ENCODE measurements around the gene SNED1.

DNA sequence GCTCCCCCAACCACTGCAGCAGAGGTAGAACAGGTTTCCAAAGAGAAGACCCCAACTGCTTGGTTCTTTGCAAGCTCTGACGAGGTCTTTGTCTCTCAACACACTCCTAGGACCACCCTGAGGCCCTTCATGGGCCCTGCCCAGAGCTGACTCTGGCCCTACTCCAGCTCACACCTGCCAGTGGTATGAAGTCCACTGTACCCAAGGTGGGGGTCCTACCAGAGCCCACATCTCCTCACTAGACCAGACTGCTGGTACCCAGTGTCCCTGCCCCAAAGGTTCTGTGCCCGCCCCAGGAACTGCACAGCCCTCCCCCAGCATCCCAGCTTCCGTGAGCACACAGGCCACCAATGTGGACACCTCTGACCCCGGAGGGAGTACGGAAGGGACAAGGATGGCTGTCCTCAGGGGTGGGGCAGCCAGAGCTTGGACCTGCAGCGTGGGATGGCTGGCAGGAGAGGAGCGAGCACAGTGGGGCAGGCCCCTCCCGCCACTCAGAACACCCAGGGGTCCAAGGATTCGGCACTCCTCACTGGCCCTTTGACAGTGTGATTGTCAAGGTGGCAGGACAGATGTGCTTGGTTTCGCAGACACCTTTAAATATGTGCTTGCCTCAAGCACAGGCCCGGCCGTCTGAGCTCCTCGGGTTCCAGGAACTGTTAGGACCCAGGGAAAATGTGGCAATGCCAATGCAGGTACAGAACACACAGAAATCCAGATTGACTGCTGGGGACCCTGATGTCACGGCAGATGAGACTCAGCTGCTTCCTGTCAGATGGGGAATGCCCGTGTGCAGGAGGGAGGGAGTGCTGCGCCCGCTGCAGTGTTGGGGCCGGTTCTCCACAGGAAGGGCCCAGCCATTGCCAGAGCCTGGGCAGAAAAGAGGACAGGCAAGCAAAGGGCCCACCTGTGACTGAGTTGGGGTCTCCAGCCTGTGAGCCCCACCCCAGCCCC, 52.5 kb downstream of the SNED1 start:
- TF ChIP-seq, protein P1, sequence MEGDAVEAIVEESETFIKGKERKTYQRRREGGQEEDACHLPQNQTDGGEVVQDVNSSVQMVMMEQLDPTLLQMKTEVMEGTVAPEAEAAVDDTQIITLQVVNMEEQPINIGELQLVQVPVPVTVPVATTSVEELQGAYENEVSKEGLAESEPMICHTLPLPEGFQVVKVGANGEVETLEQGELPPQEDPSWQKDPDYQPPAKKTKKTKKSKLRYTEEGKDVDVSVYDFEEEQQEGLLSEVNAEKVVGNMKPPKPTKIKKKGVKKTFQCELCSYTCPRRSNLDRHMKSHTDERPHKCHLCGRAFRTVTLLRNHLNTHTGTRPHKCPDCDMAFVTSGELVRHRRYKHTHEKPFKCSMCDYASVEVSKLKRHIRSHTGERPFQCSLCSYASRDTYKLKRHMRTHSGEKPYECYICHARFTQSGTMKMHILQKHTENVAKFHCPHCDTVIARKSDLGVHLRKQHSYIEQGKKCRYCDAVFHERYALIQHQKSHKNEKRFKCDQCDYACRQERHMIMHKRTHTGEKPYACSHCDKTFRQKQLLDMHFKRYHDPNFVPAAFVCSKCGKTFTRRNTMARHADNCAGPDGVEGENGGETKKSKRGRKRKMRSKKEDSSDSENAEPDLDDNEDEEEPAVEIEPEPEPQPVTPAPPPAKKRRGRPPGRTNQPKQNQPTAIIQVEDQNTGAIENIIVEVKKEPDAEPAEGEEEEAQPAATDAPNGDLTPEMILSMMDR (IDR thresholded peaks at IDR 0.05; ENCODE audit: low read depth, low read length, missing input control), result no peak
- TF ChIP-seq, protein P2, sequence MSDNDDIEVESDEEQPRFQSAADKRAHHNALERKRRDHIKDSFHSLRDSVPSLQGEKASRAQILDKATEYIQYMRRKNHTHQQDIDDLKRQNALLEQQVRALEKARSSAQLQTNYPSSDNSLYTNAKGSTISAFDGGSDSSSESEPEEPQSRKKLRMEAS (IDR thresholded peaks at IDR 0.05), result no peak
- TF ChIP-seq HNF4G (IDR thresholded peaks at IDR 0.05) (no peak), RAD21 (IDR thresholded peaks at IDR 0.05) (no peak), GABPA (IDR thresholded peaks at IDR 0.05 in 1 of 2, conservative IDR thresholded peaks at IDR 0.05 in 1 of 2) (no peak), YY1 (IDR thresholded peaks at IDR 0.05) (no peak), HNF4A (conservative IDR thresholded peaks at IDR 0.05) (no peak), FOXA1 (IDR thresholded peaks at IDR 0.05) (no peak), SP1 (IDR thresholded peaks at IDR 0.05) (no peak)
- TF ChIP-seq, protein P3, sequence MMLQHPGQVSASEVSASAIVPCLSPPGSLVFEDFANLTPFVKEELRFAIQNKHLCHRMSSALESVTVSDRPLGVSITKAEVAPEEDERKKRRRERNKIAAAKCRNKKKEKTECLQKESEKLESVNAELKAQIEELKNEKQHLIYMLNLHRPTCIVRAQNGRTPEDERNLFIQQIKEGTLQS (IDR thresholded peaks at IDR 0.05), result no peak
